Dermis microvascular lymphatic vessel endothelial cell (primary cell): ENCODE data around the gene AOPEP. TPM values are rescaled to one million over a fixed set of nuclear protein-coding genes. Genes with fewer than 3 reads are reported as not detected.

ENCODE experiments used
- DNase-seq, 2 donors: peaks; one replicate each; pipeline versions ENCODE4 v3.0.0 to v3.0.0-alpha.2; 2010; ENCODE audit warnings: low read depth in 2 of 2
- total RNA-seq: library from RNA; depleted of rRNA; stranded (reverse); fragments of >200 nt; gene quantifications from 2 replicates; pipeline ENCODE4 v1.2.1, GENCODE V29; 2014

The AOPEP gene
- total RNA-seq, 1 donor from 2014 or later: 24.6 TPM

GRCh38 chr9:95030920-95031642 is 304.6 kb downstream of the AOPEP start:
- no peak for DNase-seq

DNA sequence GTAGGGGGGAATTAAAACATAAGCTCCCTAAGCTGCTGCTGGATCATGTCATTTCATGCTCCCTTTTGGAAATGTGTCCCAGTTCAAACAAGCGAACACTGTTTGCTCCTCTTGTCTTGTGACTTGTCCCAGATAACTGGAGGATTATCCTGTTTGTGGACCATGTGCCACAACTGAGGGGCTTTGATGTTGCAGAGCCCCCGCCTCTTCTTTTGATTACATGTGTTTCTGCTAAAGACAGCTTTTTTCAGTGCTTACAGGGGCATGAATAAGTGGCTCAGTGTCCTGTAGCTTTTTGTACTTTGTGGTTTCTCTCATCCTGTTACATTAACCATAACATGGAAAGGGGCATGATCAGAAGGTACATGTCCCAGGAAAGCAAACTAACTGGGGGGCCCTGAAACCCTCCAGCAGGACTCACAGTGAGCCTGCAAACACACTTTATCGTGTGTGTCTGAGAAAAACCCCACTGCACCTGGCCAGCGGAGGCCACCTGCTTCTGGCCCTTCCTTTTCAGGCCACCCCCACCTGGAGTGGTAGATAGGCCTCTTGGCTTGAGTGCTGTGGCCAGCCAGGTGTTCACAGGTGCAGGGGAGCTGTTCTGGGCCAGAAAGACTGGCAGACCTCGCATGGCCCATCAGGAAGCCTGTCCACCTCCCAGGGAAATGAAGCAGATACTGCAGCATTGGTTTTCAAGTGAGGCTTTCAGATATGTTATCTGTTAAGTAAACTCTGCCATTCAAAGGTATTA is 305.4 kb downstream of the AOPEP start:
- no peak for DNase-seq

GRCh38 chr9:95032580-95033341 is 306.3 kb downstream of the AOPEP start:
- no peak for DNase-seq

- DNase-seq: no peak
Observed at GRCh38 chr9:95035846-95036245, 309.3 kb downstream of the AOPEP start.

DNA sequence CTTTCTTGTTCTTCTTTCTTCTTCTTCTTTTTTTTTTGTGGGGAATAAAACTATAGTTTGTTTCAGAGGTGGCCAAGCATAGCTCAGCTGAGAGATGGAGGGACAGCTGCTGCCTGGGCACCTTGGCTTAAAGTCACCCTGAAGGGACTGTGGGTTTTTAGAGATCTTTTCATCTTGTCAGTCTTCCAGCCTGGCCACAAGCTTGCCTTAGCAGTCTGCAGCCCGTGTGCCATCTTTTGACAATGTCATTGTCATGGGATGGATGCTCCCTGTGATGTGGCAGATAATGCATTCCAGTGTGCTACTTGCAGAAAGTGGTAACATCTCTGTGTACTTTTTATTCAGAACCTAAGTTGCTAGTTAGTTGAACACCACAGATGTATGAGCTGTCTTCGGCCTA is 310.2 kb downstream of the AOPEP start:
- no peak for DNase-seq

DNA sequence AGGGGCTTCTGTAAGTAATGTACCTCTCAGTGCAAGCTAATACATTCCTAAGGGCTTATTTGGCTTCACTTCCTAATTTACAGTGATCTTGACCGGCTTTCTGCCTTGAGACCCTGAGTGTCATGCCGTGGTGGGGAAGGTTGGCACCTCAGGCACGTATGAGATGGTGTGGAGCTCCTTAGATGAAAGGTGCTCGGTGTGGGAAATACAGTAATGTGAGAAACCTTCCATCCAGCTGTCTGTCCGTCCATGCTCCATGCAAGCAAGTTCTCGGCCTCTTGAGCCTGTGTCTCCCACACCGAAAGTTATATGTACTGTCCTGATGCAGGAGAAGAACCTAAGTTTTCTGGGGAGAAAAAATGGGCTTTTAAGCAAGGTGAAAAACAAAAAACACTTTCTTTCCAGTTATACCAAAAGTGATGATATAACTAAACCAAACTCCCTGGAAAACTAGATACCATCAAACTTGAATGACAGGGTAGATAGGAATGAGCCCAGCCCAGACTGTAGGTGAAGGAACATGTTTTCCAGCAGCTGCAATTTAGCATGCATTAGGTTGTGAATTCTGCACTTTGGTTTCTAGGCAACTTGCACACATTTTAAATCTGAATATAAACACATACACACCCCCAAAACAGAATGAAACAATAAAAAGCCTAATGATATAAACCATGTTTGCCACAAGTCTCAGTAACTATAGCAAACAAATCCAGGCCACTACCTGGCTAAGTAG is 311.5 kb downstream of the AOPEP start:
- DNase-seq: no peak

DNA sequence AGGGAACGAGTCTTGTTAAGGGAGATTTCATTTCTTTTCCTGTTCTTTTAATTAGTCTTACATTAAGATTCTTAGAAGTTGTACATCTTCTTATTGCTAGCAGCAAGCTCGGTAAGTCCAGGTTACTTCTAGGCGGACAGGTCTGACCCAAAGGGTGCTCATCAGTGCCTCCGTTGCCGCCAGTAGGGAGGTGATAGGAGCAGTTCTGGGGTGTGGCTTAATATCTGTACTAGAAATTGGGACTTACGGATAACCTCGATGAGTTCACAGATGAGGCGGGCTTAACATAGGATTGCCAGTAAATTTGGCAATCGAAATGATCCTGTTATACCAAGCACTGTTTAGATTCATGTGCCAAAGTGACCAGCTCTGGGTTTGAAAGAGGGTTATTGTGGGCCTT is 312.2 kb downstream of the AOPEP start:
- no peak for DNase-seq

- DNase-seq: no peak
Observed at GRCh38 chr9:95040106-95040505, 313.6 kb downstream of the AOPEP start.

DNA sequence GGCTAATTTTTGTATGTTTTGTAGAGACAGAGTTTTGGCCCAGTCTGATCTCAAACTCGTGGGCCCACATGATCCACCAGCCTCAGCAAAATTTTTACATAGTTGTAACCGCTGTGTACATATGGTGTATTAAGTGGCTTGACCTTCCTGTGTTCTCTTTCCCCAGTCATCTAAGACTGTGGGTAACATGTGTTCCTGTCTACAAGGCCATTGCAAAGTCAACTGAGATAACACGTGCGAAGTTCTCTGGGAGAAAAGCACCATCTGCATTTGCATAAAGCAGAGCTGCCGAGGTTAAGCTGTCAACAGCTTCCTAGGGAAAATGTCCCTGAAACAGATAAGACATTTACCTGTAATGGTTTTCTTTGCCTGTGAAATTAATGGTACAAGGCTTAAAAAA is 317.3 kb downstream of the AOPEP start:
- no peak for DNase-seq

- DNase-seq: no peak
Observed at GRCh38 chr9:95044731-95045508, 318.4 kb downstream of the AOPEP start.

- DNase-seq: no peak
Observed at GRCh38 chr9:95045751-95046150, 319.3 kb downstream of the AOPEP start.

DNA sequence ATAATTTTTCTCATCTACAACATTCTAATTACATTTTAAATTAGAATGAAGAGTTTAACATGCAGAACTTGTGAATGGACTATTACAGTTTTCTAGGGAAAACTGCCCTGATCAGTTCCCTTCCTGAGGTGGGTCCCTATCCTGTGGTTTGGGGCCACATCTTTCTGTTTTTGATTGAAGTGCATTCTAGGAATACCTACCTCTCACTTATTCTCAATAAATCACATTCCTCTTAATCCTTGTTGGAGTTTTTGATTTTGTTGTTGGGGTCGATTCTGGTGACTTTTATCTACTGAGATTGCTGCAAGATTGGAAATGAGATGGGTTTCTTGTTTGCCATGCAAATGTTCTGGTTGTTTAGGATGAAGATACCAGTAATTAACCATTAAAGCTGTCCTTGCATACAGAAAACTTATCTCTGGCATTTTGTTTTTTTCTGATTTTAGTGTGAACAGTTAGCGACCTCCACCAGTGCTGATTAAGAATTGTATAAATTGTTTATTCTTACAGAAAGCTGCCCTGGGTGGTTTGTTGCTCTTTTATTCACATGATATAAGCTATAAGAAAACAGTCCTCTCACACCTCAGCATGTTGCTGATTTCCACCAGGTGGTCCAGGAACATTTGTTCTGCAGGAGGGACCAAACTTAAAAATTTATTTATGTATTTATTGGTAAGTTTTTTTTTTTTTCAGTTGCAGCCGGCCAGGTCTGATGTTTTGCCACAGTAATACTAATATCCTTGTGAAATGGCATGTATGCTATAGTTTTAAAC is 321.1 kb downstream of the AOPEP start:
- DNase-seq: no peak

DNA sequence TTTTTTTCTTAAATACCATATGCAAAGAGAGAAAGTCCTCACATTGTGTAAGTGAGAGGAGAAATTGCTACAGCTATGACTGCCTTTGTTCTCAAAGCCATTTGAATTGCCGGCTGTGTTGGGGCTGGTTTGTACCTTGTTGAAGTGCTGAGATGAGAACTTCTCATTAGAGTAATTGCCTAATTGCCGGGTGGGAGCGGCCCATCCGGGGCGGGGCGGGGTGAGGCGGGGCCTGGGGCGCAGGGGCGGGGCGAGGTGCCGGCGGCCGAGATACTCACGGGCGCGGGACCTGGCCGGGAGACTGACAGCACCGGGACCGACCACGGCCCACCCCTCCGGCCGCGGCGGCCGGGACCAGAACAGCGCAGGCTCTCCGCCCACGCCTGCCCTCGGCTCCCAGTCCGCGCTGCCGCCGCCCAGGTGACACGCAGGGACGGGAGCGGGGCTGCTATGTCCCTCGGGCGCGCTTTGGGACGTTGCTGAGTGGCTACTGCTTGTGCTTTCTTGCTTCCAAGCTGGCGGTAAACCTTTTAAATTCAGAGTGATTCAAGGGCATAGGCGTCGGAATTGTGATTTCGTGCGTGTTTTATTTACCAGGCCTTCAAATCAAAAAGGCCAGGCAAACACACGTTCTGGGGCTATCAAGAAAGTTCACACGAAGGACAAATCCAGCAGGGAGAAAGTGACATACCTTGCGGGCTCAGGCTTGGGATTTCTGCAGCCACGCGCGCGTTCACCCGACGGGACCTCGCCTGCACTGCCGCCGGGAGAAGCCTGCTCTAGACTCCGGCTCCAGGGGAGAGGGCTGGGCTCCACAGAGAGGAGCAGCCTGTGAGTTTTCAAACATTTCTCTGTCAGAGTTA is 322.0 kb downstream of the AOPEP start:
- peak in 1 of 2 donors; percentile 54 for DNase-seq

DNA sequence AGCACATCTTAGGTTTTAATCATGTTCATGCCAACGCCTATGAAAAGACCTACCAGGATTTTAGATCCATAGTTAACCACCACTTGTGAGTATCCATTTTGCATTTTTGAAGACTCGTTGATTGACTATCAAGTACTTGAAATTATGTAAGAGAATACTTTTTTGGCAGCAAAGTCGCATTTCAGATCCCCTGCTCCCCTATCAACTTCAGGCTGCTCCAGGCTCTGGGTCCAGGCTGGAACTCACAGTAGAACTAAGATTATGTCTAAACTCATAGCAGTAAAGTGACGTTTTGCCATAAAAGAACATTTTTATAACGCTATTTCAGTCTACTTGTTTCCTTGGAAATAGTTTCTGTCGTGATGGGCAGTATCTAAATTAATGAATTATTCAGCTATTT is 323.3 kb downstream of the AOPEP start:
- no peak for DNase-seq

DNA sequence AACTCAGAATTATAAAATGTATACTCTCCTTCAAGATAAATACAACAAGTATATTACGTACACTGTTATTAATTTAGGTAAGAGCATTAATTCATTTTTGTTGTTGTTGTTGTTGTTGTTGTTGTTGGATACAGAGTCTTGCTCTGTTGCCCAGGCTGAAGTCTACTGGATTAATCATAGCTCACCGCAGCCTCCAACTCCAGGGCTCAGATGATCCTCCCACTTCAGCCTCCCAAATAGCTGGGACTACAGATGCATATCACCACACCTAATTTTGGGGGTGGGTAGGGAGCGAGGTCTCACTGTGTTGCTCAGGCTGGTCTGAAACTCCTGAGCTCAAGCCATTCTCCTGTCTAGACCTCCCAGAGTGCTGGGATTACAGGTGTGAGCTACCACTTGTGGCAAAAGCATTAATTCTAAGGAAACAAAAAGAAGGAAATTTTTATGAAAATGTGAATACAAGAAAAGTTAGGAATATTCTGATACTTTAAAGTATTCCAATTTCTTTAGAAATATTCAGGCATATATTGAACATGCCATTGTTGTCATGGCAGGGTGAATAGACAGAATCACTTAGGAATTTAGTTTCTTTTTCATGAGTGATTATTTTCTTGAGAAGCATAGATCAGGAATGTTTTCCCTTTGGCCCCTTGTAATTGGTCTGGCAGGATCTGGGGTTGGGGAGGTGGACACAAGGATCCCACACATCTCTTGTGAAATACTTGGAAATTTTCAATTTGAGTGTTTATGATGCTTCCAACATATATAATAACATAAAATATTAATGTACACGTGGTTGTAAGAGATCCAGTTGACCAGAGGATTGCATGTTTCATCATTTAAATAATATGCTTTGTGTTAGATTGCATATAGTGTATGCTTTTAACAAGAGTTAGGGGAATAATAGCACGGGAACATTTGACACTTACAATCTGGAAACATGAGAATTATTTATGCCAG is 327.4 kb downstream of the AOPEP start:
- DNase-seq: no peak

- peak in 1 of 2 donors; percentile 42 for DNase-seq
Observed at GRCh38 chr9:95055334-95055850, 328.9 kb downstream of the AOPEP start.

- DNase-seq: peak; percentile 63 to 76
Observed at GRCh38 chr9:95055851-95056551, 329.5 kb downstream of the AOPEP start.
